GM06990 (cell line): ENCODE measurements around the gene ARSG.
"Not testable (repeated sequence)": the region's sequence is repeated elsewhere in the genome, so short reads cannot be mapped to it uniquely, and the experiment has no call there.

ENCODE experiments used
- DNase-seq: peaks from one replicate; pipeline ENCODE4 v3.0.0-alpha.2; 2011; ENCODE audit not compliant: insufficient read length; ENCODE audit errors: extremely low read depth
- H3K27me3 ChIP-seq: replicated peaks from 2 replicates; pipeline ENCODE4 v1.6.0; 2011; ENCODE audit warnings: low read length; ENCODE audit not compliant: control insufficient read depth, insufficient read depth
- H3K36me3 ChIP-seq: 2 replicates; pipeline ENCODE4 v1.5.1; 2011; ENCODE audit warnings: low read length; ENCODE audit not compliant: control insufficient read depth, insufficient read depth
- H3K4me3 ChIP-seq: replicated peaks from 2 replicates; pipeline ENCODE4 v1.5.1; 2011; ENCODE audit warnings: low read depth, mild to moderate bottlenecking, control low read depth, low read length
- TF ChIP-seq, protein P1 (sequence below): IDR thresholded peaks from 2 replicates; pipeline ENCODE4 v1.5.1; 2011; ENCODE audit warnings: low read length, control low read depth, mild to moderate bottlenecking, inconsistent platforms; ENCODE audit not compliant: insufficient read depth, poor library complexity, severe bottlenecking

Gene ARSG

GRCh38 chr17:68302066-68302564 lies 10.8 kb downstream of the ARSG start:
- Histone ChIP-seq H3K27me3 (no peaks in the 10 kb centered on the region), H3K36me3 (no peaks in the 10 kb centered on the region), H3K4me3 (no peak overlapping the region)
- no peak for DNase-seq
- TF ChIP-seq, protein P1, sequence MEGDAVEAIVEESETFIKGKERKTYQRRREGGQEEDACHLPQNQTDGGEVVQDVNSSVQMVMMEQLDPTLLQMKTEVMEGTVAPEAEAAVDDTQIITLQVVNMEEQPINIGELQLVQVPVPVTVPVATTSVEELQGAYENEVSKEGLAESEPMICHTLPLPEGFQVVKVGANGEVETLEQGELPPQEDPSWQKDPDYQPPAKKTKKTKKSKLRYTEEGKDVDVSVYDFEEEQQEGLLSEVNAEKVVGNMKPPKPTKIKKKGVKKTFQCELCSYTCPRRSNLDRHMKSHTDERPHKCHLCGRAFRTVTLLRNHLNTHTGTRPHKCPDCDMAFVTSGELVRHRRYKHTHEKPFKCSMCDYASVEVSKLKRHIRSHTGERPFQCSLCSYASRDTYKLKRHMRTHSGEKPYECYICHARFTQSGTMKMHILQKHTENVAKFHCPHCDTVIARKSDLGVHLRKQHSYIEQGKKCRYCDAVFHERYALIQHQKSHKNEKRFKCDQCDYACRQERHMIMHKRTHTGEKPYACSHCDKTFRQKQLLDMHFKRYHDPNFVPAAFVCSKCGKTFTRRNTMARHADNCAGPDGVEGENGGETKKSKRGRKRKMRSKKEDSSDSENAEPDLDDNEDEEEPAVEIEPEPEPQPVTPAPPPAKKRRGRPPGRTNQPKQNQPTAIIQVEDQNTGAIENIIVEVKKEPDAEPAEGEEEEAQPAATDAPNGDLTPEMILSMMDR: no peak

DNA sequence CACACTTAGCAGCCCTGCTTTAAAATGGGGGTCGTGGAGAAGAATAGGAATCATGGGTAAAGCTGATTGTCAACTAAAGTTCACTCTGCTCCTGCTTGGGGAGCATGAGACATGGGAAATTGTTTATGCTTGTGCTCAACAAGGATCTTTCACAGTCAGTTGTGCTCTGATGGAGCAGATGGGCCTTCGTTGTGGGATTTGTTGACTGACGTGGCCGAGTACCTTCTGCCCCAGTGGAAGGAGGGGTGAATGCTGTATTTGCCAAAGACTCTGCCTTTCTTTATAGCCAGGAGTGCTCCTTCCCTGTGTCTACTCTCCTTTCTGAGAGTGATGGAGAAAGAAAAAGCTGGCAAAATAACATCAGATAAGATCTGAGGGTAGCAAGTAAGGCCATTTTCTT lies 11.4 kb downstream of the ARSG start:
- Histone ChIP-seq H3K4me3 (no peak overlapping the region), H3K36me3 (no peaks in the 10 kb centered on the region), H3K27me3 (no peaks in the 10 kb centered on the region)
- TF ChIP-seq, protein P1: no peak
- no peak for DNase-seq

GRCh38 chr17:68304706-68305105 lies 13.4 kb downstream of the ARSG start:
- TF ChIP-seq, protein P1: no peak
- Histone ChIP-seq H3K27me3 (no peaks in the 10 kb centered on the region), H3K36me3 (no peaks in the 10 kb centered on the region), H3K4me3 (no peak overlapping the region)
- no peak for DNase-seq

GRCh38 chr17:68305142-68305541 lies 13.8 kb downstream of the ARSG start:
- no peak overlapping the region for H3K4me3 ChIP-seq
- no peaks in the 10 kb centered on the region for H3K36me3 ChIP-seq
- no peaks in the 10 kb centered on the region for H3K27me3 ChIP-seq
- DNase-seq: no peak
- TF ChIP-seq, protein P1: no peak

GRCh38 chr17:68306819-68307218 lies 15.5 kb downstream of the ARSG start:
- no peak overlapping the region for H3K4me3 ChIP-seq
- TF ChIP-seq, protein P1: no peak

GRCh38 chr17:68307443-68307842 lies 16.1 kb downstream of the ARSG start:
- Histone ChIP-seq H3K4me3 (no peak overlapping the region), H3K27me3 (no peaks in the 10 kb centered on the region), H3K36me3 (no peaks in the 10 kb centered on the region)
- no peak for DNase-seq
- TF ChIP-seq, protein P1: no peak

More at GRCh38 chr17:68306819-68307218, 15.5 kb downstream of the ARSG start:
- Histone ChIP-seq H3K27me3 (no peaks in the 10 kb centered on the region), H3K36me3 (no peaks in the 10 kb centered on the region)
- no peak for DNase-seq

GRCh38 chr17:68308486-68308885 lies 17.2 kb downstream of the ARSG start:
- DNase-seq, H3K4me3 ChIP-seq, H3K36me3 ChIP-seq, H3K27me3 ChIP-seq: not testable (repeated sequence)

DNA sequence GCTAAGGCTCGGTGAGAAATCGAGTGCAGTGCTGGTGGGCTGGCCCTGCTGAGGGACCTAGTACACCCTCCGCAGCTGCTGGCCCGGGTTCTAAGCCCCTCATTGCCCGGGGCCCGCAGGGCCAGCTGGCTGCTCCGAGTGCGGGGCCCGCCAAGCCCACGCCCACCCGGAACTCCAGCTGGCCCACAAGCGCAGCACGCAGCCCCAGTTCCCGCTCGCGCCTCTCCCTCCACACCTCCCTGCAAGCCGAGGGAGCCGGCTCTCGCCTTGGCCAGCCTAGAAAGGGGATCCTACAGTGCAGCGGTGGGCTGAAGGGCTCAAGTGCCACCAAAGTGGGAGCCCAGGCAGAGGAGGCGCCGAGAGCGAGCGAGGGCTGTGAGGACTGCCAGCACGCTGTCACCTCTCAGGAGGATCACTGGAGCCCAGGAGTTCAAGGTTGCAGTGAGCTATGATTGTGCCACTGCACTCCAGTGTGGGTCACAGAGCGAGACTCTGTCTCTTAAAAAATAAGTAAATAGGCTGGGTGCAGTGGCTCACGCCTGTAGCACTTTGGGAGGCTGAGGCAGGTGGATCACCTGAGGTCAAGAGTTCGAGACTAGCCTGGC lies 17.9 kb downstream of the ARSG start:
- not testable (repeated sequence) for H3K27me3 ChIP-seq, DNase-seq, H3K4me3 ChIP-seq, H3K36me3 ChIP-seq
